GM20431 (cell line): ENCODE measurements around the gene RNF4.
"Not testable (repeated sequence)": the region's sequence is repeated elsewhere in the genome, so short reads cannot be mapped to it uniquely, and the experiment has no call there.

Source experiments
- in situ Hi-C: fragments of 300-500 bp; cut with MseI, MboI; formaldehyde crosslinking; loops from one replicate; pipeline ENCODE4 v1.15.0; 2020; ENCODE audit warnings: low sequenced_read_pairs; ENCODE audit not compliant: unreplicated experiment

RNF4 gene

GRCh38 chr4:2512396-2513135 lies 43.7 kb downstream of the RNF4 start:
- in situ Hi-C loops, result no loop called here

GRCh38 chr4:2514193-2514592 lies 45.3 kb downstream of the RNF4 start:
- in situ Hi-C loops, result not testable (repeated sequence)

DNA sequence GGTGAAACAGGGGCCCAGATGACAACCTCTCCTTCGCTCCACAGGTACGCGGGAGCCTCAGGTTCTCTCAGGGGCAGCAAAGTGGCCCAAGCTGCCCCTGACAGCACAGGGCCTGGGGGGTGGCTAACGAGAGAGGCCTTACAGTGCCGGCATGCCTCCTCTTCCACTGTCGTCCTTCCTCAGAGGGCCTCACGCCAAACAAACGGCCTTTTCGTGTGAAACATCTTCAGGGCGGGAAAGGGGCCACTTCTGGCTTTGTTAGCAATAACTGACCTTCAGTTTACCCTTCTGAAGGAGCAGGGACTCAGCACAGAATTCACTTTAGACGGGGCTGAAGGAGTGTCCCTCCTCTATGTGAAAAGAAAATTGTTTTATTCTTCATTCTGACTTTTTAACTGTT lies 46.0 kb downstream of the RNF4 start:
- in situ Hi-C loops, result not testable (repeated sequence)

DNA sequence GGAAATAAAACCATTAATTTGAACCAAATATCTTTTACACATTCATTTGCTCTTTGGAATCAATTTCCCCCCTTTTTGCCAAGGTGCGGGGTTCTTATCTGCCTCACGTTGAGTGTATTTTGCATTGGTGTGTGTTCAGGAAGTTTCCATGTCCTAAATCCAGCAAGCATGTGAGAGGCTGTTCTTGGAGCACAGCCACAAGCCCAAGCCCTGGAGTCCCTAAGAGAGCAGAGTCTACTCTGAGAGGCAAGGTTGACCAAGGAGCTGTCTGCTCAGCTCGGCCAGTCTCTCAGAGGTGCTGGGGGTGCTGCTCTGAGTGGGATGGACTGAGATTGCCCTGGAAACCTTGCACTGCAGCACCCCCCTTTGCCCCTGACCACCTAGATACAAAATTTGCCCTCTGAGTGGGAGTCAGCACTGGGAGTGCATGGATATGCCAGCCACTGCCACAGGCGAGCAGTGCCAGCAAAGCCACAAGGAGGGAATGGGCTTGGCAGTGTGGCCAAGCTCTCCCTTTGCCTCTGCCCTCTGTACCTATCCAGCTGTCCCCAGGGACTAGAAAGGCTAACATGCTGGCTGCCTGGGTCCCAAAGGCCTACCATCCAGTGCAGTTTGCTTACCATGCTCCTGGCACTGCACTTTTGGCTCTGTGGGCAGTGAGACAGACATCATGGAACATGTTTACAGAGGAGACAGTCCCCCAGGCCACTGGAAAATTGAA lies 47.1 kb downstream of the RNF4 start:
- in situ Hi-C loops, result no loop called here

- in situ Hi-C loops, result no loop called here
Measured at GRCh38 chr4:2516635-2517034, 47.7 kb downstream of the RNF4 start.

GRCh38 chr4:2526559-2526958 lies 57.7 kb downstream of the RNF4 start:
- in situ Hi-C loops, result no loop called here

DNA sequence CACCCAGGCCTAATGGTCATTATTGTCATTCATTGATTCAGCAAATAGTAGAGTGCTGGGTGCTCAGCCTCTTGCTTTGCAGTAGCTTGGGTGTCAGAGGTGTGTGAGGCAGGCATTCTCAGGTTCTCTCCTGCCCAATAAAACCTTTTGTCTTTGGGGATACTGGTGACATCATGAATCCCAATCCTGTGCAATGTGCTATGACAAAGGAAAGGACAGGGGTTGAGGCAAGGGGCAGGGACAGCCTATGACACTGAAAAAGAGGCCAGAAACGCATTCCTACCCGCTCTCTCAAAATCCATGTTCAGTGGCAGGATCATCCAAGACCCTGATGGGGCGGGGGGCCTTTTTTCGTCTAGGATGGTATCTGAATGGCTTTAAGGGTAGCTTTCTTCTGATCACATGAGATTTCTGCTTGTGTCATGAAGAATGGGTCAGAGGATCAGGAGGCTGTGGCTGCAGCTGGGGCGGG lies 66.0 kb downstream of the RNF4 start:
- in situ Hi-C loops, result no loop called here

- in situ Hi-C loops, result no loop called here
Measured at GRCh38 chr4:2535376-2536192, 66.7 kb downstream of the RNF4 start.

DNA sequence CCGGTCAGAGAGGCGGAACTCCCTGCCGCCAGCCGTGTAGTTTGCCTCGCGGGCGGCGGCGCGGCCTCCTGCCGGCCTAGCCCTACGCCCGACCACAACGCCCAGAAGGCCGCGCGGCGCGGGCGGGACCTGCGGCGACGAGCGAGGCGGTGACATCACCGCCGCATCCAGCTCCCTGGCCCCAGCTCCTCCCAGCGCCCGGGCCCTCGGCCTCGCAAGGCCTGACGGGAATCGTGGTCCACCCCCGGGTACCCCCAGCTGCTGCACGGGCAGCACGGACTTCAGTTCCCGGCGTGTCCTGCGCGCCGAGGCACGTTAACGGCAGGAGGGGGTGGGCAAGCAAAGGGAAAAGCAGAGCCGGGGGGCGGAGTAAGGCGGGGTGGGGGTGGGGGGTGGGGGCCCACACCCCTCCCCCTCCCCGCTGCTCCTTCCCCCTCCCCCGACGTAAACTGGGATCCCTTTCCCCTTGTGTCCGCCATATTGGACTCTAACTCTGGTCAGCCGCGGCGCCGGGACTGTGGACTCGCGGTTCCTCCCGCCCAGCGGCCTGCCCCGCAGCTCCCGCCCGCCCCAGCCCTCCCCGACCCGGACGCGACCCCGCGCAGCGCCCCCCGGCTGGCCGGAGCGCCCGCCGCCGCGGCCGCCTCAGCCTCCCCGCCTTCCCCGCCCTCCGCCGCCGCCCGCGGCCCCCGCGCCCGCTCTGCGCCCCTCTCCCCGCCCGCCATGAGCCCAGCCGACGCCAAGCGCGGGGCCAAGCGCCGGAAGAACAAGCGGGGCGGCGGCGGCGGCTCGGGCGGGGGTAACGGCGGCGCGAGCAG lies 67.5 kb downstream of the RNF4 start, which contains the start of gene FAM193A:
Gene FAM193A, plus strand, starts transcription at position 455 of the 818 bp plus-strand sequence. Its CDS starts 269 bp downstream, at position 724.
- in situ Hi-C loops, result no loop called here

DNA sequence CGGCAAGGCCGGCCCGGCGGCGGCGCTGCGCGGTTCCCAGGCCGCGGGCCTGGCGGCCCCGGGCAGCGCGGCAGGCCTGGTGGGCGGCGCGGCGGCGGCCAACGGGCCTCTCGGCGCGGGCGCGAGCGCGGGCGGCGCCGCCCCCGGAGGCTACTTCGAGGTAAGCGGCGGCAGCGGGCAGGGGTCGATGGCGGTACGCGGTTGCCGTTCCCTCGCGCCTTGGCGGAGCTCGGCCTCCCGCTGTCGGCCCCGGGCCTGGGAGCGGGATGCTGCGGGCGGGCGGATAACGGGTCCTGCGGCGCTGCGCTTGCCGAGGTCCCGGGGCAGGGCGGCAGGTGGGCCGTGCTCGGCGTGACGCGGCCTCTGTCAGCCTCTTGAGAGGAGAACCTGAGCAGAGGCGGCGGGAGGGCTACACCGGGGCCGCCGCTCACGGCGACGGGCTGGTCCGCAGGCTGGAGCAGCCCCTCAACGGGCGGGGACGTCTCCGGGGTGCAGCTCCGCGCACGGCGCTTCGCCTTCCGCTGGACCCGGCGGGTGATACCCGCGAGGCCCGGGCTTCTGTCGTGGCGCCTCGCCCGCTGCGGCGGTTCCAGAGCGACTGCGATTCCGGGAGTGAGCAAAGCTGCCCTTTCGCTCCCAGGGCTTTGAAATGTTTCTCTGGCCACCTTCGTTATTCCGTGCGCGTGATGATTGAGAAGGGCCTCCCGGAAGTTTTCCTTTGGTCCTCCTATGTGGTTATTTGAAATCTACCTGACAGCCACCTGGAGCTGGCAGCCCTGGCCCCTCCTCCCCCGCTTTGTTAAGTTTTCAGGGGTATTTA lies 68.3 kb downstream of the RNF4 start:
- in situ Hi-C loops, result no loop called here

DNA sequence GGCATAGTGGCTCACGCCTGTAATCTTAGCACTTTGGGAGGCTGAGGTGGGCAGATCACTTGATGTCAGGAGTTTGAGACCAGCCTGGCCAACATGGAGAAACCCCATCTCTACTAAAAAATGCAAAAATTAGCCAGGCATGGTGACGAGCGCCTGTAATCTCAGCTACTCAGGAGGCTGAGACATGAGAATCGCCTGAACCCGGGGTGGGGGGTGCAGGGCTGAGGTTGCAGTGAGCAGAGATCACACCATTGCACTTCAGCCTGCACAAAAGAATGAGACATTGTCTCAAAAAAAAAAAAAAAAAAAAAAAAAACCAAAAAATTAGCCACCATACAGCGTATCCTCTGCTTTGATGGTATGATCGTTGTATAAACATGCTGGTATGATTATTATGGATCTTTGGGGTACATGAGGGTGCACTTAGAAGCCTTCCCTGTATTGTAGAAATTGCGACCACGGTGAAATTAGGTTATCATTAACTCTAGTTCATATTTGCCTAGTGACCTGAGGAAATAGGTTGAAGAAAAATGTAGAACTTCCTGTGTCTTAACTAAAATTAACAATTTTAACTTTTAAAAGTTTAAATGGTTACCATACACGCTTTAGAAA lies 74.8 kb downstream of the RNF4 start:
- in situ Hi-C loops, result not testable (repeated sequence)

- in situ Hi-C loops, result no loop called here
Measured at GRCh38 chr4:2545321-2546013, 76.6 kb downstream of the RNF4 start.

- in situ Hi-C loops, result no loop called here
Measured at GRCh38 chr4:2546286-2546823, 77.4 kb downstream of the RNF4 start.

- in situ Hi-C loops, result not testable (repeated sequence)
Measured at GRCh38 chr4:2546961-2547691, 78.2 kb downstream of the RNF4 start.

DNA sequence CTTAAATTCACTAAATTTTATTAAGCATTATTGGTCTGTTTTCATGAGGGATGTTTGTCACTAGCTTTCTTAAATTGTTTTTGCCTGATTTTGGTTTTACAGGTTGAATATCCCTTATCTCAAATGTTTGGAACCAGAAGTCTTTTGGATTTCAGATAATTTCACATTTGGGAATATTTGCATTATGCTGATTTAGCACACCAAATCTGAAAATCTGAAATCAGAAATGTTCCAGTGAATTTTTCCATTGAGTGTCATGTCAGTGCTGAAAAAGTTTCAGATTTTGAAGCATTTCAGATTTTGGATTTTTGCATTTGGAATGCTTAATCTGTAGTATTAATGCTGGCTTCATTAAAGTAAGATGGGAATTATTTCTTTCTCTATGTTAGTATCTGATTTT lies 82.2 kb downstream of the RNF4 start:
- in situ Hi-C loops, result no loop called here

GRCh38 chr4:2552806-2553205 lies 83.9 kb downstream of the RNF4 start:
- in situ Hi-C loops, result no loop called here

- in situ Hi-C loops, result no loop called here
Measured at GRCh38 chr4:2558301-2558700, 89.4 kb downstream of the RNF4 start.
